C4-2B (cell line): Measurements from ENCODE around the gene ZNF205.

Source experiments
- H3K27ac ChIP-seq: fragments of 450-650 bp; 2 replicates; pipeline ENCODE4 v1.5.1; 2017
- CTCF ChIP-seq: fragments of 450-650 bp; conservative IDR thresholded peaks from 2 replicates; pipeline ENCODE4 v1.5.1; 2017; ENCODE audit warnings: mild to moderate bottlenecking
- ZFX ChIP-seq: fragments of 450-650 bp; IDR thresholded peaks from 2 replicates; pipeline ENCODE4 v1.6.1; 2017

The ZNF205 gene

GRCh38 chr16:3115003-3115402 lies 2.6 kb downstream of the ZNF205 start:
- no peak overlapping the region for H3K27ac ChIP-seq
- TF ChIP-seq ZFX (no peak), CTCF (no peak)

- TF ChIP-seq ZFX (no peak), CTCF (no peak)
- H3K27ac ChIP-seq = no peak overlapping the region
Observed at GRCh38 chr16:3115561-3115960, 3.2 kb downstream of the ZNF205 start.

GRCh38 chr16:3118204-3118790 lies 5.9 kb downstream of the ZNF205 start:
- no peak for TF ChIP-seq CTCF
- no peak for TF ChIP-seq ZFX
- no peak overlapping the region for H3K27ac ChIP-seq

GRCh38 chr16:3118846-3119245 lies 6.5 kb downstream of the ZNF205 start:
- no peak for TF ChIP-seq CTCF
- TF ChIP-seq ZFX = no peak

GRCh38 chr16:3119286-3119685 lies 6.9 kb downstream of the ZNF205 start:
- TF ChIP-seq ZFX = no peak
- no peak for TF ChIP-seq CTCF

More at GRCh38 chr16:3118846-3119245, 6.5 kb downstream of the ZNF205 start:
- no peak overlapping the region for H3K27ac ChIP-seq

GRCh38 chr16:3119701-3120408 lies 7.5 kb downstream of the ZNF205 start:
- TF ChIP-seq CTCF (no peak), ZFX (no peak)

More at GRCh38 chr16:3119286-3119685, 6.9 kb downstream of the ZNF205 start:
- no peak overlapping the region for H3K27ac ChIP-seq

GRCh38 chr16:3120435-3120834 lies 8.0 kb downstream of the ZNF205 start:
- TF ChIP-seq CTCF = no peak
- no peak for TF ChIP-seq ZFX

More at GRCh38 chr16:3119701-3120408, 7.5 kb downstream of the ZNF205 start:
- no peak overlapping the region for H3K27ac ChIP-seq

More at GRCh38 chr16:3120435-3120834, 8.0 kb downstream of the ZNF205 start:
- H3K27ac ChIP-seq = no peak overlapping the region
